Gastrocnemius medialis (tissue), 4 donors: ENCODE data around the gene FBXL14. TPM values are rescaled to one million over a fixed set of nuclear protein-coding genes. Genes with fewer than 3 reads are reported as not detected.
A peak's percentile ranks its signal among the peaks of the same experiment; 100 is the strongest.

Source experiments
- ATAC-seq, 2 donors: fragments of 150-250 bp; one replicate each; pipeline ENCODE4 v1.9.1; 2016
- DNase-seq, 2 donors: peaks; one replicate each; pipeline ENCODE4 v3.0.0-alpha.2; 2019
- H3K27ac ChIP-seq, 4 donors: fragments of 200-600 bp; sonication (generic); 1 replicate in 1 of 4; 2 replicates in 3 of 4; pipeline ENCODE4 v1.5.1; 2016 to 2018; ENCODE audit warnings: mild to moderate bottlenecking in 2 of 4, moderate library complexity in 1 of 4
- H3K27me3 ChIP-seq, 3 donors: fragments of 200-600 bp; sonication (generic) in 2 of 3; 1 replicate in 1 of 3; 2 replicates in 2 of 3; pipeline versions ENCODE4 v1.5.1 to v1.6.0; 2016 to 2019; ENCODE audit warnings: mild to moderate bottlenecking in 1 of 3, moderate library complexity in 1 of 3
- H3K36me3 ChIP-seq, 2 donors: fragments of 200-600 bp; sonication (generic) in 1 of 2; one replicate each; pipeline ENCODE4 v1.5.1; 2017 to 2018
- H3K4me1 ChIP-seq, 2 donors: fragments of 200-600 bp; sonication (generic) in 1 of 2; one replicate each; pipeline ENCODE4 v1.5.1; 2016 to 2017; ENCODE audit warnings: mild to moderate bottlenecking in 2 of 2
- H3K4me3 ChIP-seq, 4 donors: fragments of 200-600 bp; sonication (generic) in 3 of 4; 1 replicate in 1 of 4; 2 replicates in 3 of 4; pipeline ENCODE4 v1.5.1; 2016 to 2019; ENCODE audit warnings: mild to moderate bottlenecking in 2 of 4
- H3K9me3 ChIP-seq, 3 donors: fragments of 200-600 bp; sonication (generic) in 2 of 3; 1 replicate in 1 of 3; 2 replicates in 2 of 3; pipeline ENCODE4 v1.5.1; 2016 to 2019
- POLR2A ChIP-seq, 2 donors: fragments of 450-650 bp; IDR thresholded peaks; one replicate each; pipeline ENCODE4 v1.6.1; 2017; ENCODE audit warnings: antibody characterized with exemption in 2 of 2, mild to moderate bottlenecking in 2 of 2, moderate library complexity in 2 of 2
- in situ Hi-C, 4 donors: fragments of 200-750 bp; cut with MboI; loops; one replicate each; pipeline versions ENCODE4 v1.15.0 to v1.8.0; 2017; ENCODE audit warnings: low sequenced_read_pairs in 4 of 4
- intact Hi-C: fragments of 100-400 bp; cut with DNase I; formaldehyde crosslinking; loops from one replicate; pipeline ENCODE4 v1.15.1; 2023; ENCODE audit warnings: low total_unique reads
- total RNA-seq, 4 donors: library from RNA; depleted of rRNA; stranded (reverse); fragments of >200 nt; gene quantifications; one replicate each; pipeline versions ENCODE4 v1.1.0 to v1.2.3, GENCODE V29; 2016
- TF ChIP-seq, protein P1 (sequence below), 5 experiments: fragments of 450-650 bp in 3 of 5; fragments of 200-600 bp in 2 of 5; sonication (generic) in 2 of 5; IDR thresholded peaks in 4 of 5; conservative IDR thresholded peaks in 1 of 5; 1 replicate in 4 of 5; 2 replicates in 1 of 5; pipeline ENCODE4 v1.5.1; 2016 to 2019; ENCODE audit warnings: antibody characterized with exemption in 5 of 5, mild to moderate bottlenecking in 3 of 5, moderate library complexity in 3 of 5

The FBXL14 gene
- total RNA-seq, 4 donors from 2014 or later = 5.8 to 11.5 (median 7.4) TPM

DNA sequence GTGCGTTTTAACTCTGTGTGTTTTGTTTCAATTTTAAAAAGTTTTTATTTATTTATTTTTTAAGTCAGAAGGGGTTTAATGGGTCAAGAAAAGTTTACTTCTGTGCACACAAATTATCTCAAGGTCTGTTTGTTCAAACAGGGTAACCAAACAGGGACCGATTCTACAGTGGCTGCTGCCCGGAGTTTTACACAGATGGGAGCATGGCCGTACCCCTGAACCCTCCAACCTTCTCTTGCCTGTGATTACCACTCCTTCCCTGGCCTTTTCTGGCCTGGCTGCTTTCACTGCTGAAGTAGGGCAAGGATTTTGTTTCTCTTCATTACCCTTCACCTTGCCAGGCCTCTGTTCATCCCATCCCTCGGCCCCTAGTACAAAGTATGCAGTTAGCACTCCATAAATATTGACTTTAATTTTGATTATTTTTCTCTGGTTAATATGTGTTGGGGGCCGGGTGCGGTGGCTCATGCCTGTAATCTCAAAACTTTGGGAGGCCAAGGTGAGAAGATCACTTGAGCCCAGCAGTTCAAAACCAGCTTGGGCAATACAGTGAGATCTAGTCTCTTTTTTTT is 15.8 kb upstream of the FBXL14 start:
- DNase-seq = no peak
- Histone ChIP-seq H3K36me3 (no peaks in the 10 kb centered on the region), H3K4me1 (peaks cover 8 to 15% of the 10 kb centered on the region in 2 donors), H3K27ac (no peak overlapping the region), H3K4me3 (no peak overlapping the region), H3K9me3 (no peaks in the 10 kb centered on the region), H3K27me3 (no peaks in the 10 kb centered on the region)
- ATAC-seq = no peak
- intact Hi-C loops (no loop called here), in situ Hi-C loops (loop anchor here in 1 of 4 donors (25.0 kb wide), 1 partner anchor 1048 kb away; no protein-coding TSS in a partner anchor)
- no peak for TF ChIP-seq POLR2A (IDR thresholded peaks at IDR 0.05)
- TF ChIP-seq, protein P1, sequence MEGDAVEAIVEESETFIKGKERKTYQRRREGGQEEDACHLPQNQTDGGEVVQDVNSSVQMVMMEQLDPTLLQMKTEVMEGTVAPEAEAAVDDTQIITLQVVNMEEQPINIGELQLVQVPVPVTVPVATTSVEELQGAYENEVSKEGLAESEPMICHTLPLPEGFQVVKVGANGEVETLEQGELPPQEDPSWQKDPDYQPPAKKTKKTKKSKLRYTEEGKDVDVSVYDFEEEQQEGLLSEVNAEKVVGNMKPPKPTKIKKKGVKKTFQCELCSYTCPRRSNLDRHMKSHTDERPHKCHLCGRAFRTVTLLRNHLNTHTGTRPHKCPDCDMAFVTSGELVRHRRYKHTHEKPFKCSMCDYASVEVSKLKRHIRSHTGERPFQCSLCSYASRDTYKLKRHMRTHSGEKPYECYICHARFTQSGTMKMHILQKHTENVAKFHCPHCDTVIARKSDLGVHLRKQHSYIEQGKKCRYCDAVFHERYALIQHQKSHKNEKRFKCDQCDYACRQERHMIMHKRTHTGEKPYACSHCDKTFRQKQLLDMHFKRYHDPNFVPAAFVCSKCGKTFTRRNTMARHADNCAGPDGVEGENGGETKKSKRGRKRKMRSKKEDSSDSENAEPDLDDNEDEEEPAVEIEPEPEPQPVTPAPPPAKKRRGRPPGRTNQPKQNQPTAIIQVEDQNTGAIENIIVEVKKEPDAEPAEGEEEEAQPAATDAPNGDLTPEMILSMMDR (IDR thresholded peaks at IDR 0.05 in 4 of 5, conservative IDR thresholded peaks at IDR 0.05 in 1 of 5) = no peak

DNA sequence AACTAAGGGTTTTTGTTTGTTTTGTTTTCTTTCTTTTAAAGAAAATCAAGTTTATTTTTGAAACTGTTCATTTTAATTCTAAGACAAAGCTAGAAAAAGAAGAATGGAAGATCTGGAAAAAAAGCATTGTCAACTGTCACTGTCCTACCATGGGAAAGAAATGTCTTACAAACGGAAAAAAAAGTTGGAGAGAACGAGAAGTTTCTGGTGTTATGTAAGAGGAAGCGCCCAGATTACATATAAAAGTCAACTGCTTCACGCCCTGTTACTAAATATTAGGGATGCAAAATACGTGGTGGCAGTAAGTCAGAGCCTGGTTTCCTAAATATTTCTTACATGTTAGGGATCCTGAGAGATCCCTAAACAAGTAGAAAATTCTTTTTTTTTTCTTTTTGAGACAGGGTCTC is 14.3 kb upstream of the FBXL14 start:
- Histone ChIP-seq H3K4me3 (no peak overlapping the region), H3K27me3 (no peaks in the 10 kb centered on the region), H3K36me3 (no peaks in the 10 kb centered on the region), H3K9me3 (no peaks in the 10 kb centered on the region), H3K27ac (peak overlapping the region in 3 of 4 donors; percentile 25 to 46 (median 34)), H3K4me1 (peaks cover 8 to 15% of the 10 kb centered on the region in 2 donors)
- TF ChIP-seq, protein P1 (IDR thresholded peaks at IDR 0.05 in 4 of 5, conservative IDR thresholded peaks at IDR 0.05 in 1 of 5) = no peak
- TF ChIP-seq POLR2A (IDR thresholded peaks at IDR 0.05) = no peak
- in situ Hi-C loops = loop anchor here in 1 of 4 donors (25.0 kb wide), 1 partner anchor 1046 kb away; no protein-coding TSS in a partner anchor
- DNase-seq (no peak), ATAC-seq (no peak)
- intact Hi-C loops = loop anchor here (5.0 to 10.0 kb wide), 2 partner anchors 664 to 1036 kb away; partner anchors contain the start of gene RAD52

DNA sequence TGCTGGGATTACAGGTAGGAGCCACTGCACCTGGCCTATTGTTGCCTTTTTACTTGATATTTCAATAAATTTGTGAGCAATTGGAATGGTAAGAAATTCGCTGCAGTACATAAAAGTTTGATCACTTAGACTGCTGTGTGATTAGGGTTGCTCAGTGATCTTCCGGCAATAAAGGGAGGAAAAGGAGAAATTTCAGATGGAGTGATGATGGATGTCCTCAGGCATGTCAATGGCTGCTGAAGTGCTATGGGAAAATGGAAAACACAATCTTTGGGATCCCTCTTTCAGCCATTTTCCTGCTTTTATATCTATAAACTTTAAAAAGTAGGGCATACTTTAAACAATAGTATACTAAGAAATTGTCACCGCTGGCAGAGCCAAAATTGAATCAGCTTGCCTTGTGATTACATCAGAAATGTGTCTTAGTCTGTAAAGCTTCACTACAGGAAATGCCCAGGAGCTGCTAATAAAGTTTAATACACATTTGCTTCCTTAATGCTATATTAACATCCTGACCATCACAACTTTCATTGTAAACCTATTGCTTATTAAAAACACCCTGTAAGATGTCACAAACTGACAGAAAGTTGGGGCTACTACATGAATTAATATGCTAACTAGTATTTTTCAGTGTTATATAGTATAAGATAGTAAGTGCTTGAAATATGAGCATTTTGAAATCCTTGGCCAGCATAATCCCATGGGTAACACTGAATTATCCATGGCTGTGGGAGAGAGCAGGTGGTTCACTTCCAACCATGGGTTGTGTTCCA is 13.7 kb upstream of the FBXL14 start:
- intact Hi-C loops = loop anchor here (5.0 to 10.0 kb wide), 2 partner anchors 663 to 1036 kb away; partner anchors contain the start of gene RAD52

DNA sequence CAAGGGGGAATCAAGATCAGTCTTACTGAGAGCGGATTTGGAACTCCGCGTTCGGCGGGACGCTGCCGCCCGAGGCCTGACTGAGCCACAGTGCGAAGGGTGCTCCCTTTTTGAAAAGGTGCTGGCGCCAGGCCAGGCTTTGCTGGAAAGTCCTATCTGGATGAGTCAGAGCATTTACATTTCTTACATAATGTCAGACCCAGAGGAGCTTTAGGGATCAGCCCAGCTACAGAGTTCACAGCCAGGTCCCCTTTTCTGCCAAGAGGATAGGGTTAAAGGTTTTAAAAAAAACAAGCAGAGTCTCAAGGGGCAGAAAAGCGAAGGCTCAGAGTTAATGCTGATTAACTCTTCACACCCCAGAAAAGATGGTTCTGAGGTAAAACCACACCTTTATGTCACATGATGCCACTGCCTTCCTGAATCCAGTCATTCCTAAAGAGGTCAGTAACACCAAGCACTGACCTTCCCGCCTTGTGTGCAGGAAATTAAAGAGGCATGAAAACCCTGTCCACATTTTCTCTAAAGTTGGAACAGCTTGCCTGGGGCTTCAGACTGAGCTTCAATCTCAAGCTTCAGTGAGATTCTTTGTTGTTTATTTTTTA is 11.7 kb upstream of the FBXL14 start:
- peaks cover 8 to 15% of the 10 kb centered on the region in 2 donors for H3K4me1 ChIP-seq
- in situ Hi-C loops = loop anchor here in 1 of 4 donors (25.0 kb wide), 1 partner anchor 1044 kb away; no protein-coding TSS in a partner anchor
- H3K9me3 ChIP-seq = no peaks in the 10 kb centered on the region
- peak; percentile 70 to 81 for DNase-seq
- peak overlapping the region; percentile 75 to 84 (median 80) for H3K27ac ChIP-seq
- TF ChIP-seq, protein P1 (IDR thresholded peaks at IDR 0.05 in 4 of 5, conservative IDR thresholded peaks at IDR 0.05 in 1 of 5) = no peak
- TF ChIP-seq POLR2A (IDR thresholded peaks at IDR 0.05) = peak in 1 of 2 donors; percentile 57
- no peaks in the 10 kb centered on the region for H3K27me3 ChIP-seq
- no peaks in the 10 kb centered on the region for H3K36me3 ChIP-seq
- H3K4me3 ChIP-seq = peak overlapping the region; percentile 48 to 69 (median 62)
- intact Hi-C loops = loop anchor here (5.0 to 10.0 kb wide), 2 partner anchors 661 to 1034 kb away; partner anchors contain the start of gene RAD52
- peak; percentile 66 to 70 for ATAC-seq

More for the DNA sequence above, 13.7 kb upstream of the FBXL14 start:
- Histone ChIP-seq H3K9me3 (no peaks in the 10 kb centered on the region), H3K4me3 (no peak overlapping the region), H3K27ac (peak overlapping the region in 2 of 4 donors; percentile 25 to 34), H3K4me1 (peaks cover 8 to 15% of the 10 kb centered on the region in 2 donors), H3K36me3 (no peaks in the 10 kb centered on the region), H3K27me3 (no peaks in the 10 kb centered on the region)
- in situ Hi-C loops = loop anchor here in 1 of 4 donors (25.0 kb wide), 1 partner anchor 1046 kb away; no protein-coding TSS in a partner anchor
- no peak for ATAC-seq
- TF ChIP-seq POLR2A (IDR thresholded peaks at IDR 0.05) = no peak
- TF ChIP-seq, protein P1 (IDR thresholded peaks at IDR 0.05 in 4 of 5, conservative IDR thresholded peaks at IDR 0.05 in 1 of 5) = no peak
- DNase-seq = no peak
